ENCODE data around the gene RBFOX1. TPM values are rescaled to one million over a fixed set of nuclear protein-coding genes. Genes with fewer than 3 reads are reported as not detected.
"Not testable (repeated sequence)": the region's sequence is repeated elsewhere in the genome, so short reads cannot be mapped to it uniquely, and the experiment has no call there.

The RBFOX1 gene
- total RNA-seq, 2 experiments from 2014 or later, result not detected

DNA sequence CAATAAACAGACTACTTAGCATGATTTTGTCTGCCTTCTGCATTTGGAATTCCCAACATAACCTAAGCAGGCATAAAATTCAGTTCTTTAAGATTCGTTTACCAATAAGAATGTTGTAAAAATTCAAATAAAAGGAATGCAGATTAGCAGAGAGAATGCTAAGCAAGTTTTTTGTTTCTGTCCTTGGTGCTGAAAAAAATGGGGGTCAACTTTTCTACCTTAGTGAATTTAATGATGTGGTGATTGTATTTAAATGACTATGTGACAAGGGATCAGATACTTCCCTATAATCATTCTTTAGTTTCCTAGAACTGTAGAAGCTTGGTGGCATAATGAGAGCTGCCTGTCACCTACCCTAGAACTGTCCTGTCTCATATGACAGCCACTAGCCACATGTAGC, 159.5 kb downstream of the RBFOX1 start:
- Mint-ChIP-seq H3K4me3 (no peak overlapping the region), H3K9me3 (peaks cover 17% of the 10 kb centered on the region), H3K4me1 (no peaks in the 10 kb centered on the region), H3K27me3 (no peaks in the 10 kb centered on the region), H3K27ac (no peak overlapping the region), H3K36me3 (ENCODE audit: low read depth) (no peaks in the 10 kb centered on the region)
- CTCF ChIA-PET, result no interaction called here
- POLR2A ChIA-PET, result no interaction called here
- no peak for DNase-seq

DNA sequence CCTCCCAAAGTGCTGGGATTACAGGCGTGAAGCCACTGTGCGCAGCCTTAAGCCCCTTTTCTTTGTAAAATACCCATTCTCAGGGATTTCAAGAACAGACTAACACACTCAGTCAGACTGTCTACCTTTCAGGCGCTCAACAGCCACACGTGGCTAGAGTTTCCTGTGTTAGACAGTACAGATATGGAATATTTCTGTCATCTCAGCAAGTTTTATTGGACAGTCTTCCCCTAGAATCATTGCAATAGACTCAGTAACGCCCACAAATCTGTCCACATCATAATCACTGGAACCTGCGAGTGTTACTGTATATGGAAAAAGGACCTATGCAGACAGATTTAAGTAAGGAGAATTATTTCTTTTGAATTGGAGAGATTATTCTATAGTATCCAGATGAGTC, 160.5 kb downstream of the RBFOX1 start:
- Mint-ChIP-seq H3K27ac (no peak overlapping the region), H3K9me3 (peaks cover 14% of the 10 kb centered on the region), H3K4me3 (no peak overlapping the region), H3K27me3 (no peaks in the 10 kb centered on the region), H3K4me1 (no peaks in the 10 kb centered on the region), H3K36me3 (ENCODE audit: low read depth) (no peaks in the 10 kb centered on the region)
- DNase-seq, result no peak
- CTCF ChIA-PET, result interaction anchor here (0.6 kb wide), 1 partner anchor 35 kb away, joined by 3 read pairs; no protein-coding TSS in a partner anchor
- POLR2A ChIA-PET, result no interaction called here

DNA sequence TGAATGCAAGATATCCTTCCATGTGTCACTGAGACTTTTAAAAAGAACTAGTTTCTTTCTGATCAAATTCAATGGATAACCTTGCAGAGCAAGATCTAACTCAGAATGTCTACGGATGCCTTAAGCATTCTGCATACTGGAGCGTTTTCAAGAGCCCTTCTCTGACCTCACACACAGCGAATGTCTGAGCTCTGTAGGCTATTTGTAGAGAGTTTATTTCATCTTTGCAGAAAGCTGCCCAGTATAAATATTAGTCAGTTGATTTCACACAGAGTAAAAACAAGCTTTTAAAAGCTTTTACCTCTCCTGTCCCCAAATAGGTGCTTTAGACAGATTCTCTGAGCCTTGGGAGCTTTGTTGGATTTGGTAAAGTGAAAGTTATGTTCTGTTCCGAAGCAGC, 165.0 kb downstream of the RBFOX1 start:
- Mint-ChIP-seq H3K36me3 (ENCODE audit: low read depth) (no peaks in the 10 kb centered on the region), H3K4me1 (no peaks in the 10 kb centered on the region), H3K9me3 (peaks cover 16% of the 10 kb centered on the region), H3K27ac (no peak overlapping the region), H3K27me3 (no peaks in the 10 kb centered on the region), H3K4me3 (no peak overlapping the region)
- no peak for DNase-seq
- ChIA-PET POLR2A (no interaction called here), CTCF (no interaction called here)

DNA sequence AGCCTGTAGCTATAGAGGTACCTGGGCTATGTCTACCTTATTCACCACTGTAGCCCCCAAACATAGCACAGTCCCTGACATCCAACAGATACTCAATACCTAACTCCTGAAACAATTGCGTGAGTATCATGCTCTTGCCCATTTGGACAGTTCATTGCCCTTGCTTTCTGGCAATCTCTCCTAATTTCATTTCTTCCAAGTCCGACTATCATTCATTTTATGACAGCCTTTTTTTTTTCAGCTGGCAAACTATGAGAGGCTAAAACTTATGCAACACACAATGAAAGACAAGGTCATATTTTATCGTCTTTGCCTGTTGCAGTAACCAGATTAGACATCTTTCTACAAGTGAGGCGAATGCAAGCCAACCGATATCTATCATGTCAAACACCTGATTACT, 169.2 kb downstream of the RBFOX1 start:
- no peak for DNase-seq
- H3K36me3 Mint-ChIP-seq (ENCODE audit: low read depth), result no peaks in the 10 kb centered on the region
- ChIA-PET POLR2A (no interaction called here), CTCF (no interaction called here)
- H3K4me1 Mint-ChIP-seq, result no peaks in the 10 kb centered on the region
- no peak overlapping the region for H3K27ac Mint-ChIP-seq
- H3K27me3 Mint-ChIP-seq, result no peaks in the 10 kb centered on the region
- peaks cover 17% of the 10 kb centered on the region for H3K9me3 Mint-ChIP-seq
- H3K4me3 Mint-ChIP-seq, result no peak overlapping the region

DNA sequence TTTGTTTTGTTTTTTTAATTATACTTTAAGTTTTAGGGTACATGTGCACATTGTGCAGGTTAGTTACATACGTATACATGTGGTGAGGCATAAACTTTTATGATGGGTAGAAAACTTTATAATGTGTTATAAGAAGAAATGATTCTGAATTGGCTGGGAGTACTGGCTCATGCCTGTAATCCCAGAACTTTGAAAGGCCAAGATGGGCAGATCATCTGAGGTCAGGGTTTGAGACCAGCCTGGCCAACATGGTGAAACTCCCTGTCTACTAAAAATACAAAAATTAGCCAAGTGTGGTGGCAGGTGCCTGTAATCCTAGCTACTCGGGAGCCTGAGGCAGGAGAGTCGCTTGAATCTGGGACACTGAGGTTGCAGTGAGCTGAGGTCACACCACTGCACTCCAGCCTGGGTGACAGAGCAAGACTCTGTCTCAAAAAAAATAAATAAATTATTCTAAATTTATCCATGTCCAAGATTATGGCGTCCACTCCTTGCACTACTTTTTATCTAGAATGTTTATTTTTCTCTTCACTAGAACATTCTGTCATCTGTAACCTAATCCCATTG, 170.0 kb downstream of the RBFOX1 start:
- DNase-seq; H3K4me1 Mint-ChIP-seq; H3K4me3 Mint-ChIP-seq; CTCF ChIA-PET; POLR2A ChIA-PET; H3K27me3 Mint-ChIP-seq; H3K36me3 Mint-ChIP-seq (ENCODE audit: low read depth); H3K27ac Mint-ChIP-seq: not testable (repeated sequence)
- H3K9me3 Mint-ChIP-seq, result peaks cover 14% of the 10 kb centered on the region

DNA sequence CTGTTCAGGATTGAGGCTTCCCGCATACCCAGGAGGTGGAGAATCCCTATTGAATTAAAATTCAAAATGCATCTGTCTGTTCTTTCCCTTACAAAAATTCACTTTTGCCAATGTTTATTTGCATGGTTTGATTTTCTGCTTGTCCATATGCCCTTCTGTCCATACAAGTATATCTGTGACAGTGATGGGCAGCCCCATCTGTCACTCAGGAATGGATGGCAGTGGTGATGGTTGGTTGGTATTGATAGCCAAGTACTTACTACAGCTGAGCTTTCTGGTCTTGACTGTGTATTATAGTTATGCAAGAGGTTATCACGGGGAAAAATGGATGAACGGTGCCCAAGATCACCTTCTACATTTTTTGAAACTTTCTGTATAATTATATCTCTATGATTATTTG, 171.0 kb downstream of the RBFOX1 start:
- H3K4me1 Mint-ChIP-seq, result no peaks in the 10 kb centered on the region
- CTCF ChIA-PET, result no interaction called here
- no peak for DNase-seq
- H3K36me3 Mint-ChIP-seq (ENCODE audit: low read depth), result no peaks in the 10 kb centered on the region
- no peak overlapping the region for H3K27ac Mint-ChIP-seq
- H3K27me3 Mint-ChIP-seq, result no peaks in the 10 kb centered on the region
- H3K9me3 Mint-ChIP-seq, result peaks cover 14% of the 10 kb centered on the region
- H3K4me3 Mint-ChIP-seq, result no peak overlapping the region
- POLR2A ChIA-PET, result no interaction called here

DNA sequence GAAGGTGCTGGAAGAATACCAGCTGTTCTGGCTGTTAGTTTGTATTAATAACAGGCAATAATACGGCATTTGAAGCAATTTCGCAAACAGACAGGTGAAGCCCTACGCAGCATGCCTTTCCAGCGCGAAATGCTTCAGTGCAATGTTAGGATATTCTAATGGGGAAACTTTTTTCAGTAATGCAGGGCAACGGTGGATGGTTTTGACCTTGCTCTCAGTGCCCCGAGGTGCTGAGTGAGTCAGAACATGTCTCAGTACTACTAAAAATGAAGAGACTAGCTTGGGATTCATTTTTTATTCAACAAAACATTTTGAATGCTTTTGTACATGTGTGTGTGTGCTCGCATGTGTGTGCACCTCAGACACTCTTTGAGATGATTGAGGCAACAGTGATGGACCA, 172.2 kb downstream of the RBFOX1 start:
- Mint-ChIP-seq H3K27ac (no peak overlapping the region), H3K36me3 (ENCODE audit: low read depth) (no peaks in the 10 kb centered on the region), H3K4me1 (no peaks in the 10 kb centered on the region), H3K4me3 (no peak overlapping the region), H3K27me3 (no peaks in the 10 kb centered on the region), H3K9me3 (peaks cover 14% of the 10 kb centered on the region)
- no peak for DNase-seq
- ChIA-PET POLR2A (no interaction called here), CTCF (no interaction called here)

DNA sequence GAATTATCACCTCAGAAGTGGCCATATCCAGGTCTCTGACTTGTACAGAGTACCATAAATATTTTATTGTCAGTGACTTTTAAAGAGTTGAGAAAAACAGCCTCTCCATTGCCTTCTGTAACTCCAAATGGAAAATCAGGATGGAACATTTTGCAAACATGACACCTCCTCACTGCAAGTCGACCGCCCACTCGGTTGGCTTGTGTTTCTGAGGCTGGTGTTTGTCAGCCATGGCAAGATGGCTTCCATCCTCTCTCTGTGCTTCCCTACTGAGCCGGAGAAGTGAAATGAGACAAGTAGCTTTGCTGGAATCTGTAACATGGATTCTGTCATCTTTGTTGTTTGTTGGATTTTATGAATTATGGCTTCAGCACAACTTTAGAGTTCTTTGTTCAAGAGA, 172.8 kb downstream of the RBFOX1 start:
- CTCF ChIA-PET, result no interaction called here
- no peaks in the 10 kb centered on the region for H3K4me1 Mint-ChIP-seq
- H3K4me3 Mint-ChIP-seq, result no peak overlapping the region
- H3K9me3 Mint-ChIP-seq, result peaks cover 14% of the 10 kb centered on the region
- POLR2A ChIA-PET, result no interaction called here
- no peaks in the 10 kb centered on the region for H3K27me3 Mint-ChIP-seq
- no peaks in the 10 kb centered on the region for H3K36me3 Mint-ChIP-seq (ENCODE audit: low read depth)
- H3K27ac Mint-ChIP-seq, result no peak overlapping the region
- DNase-seq, result no peak

DNA sequence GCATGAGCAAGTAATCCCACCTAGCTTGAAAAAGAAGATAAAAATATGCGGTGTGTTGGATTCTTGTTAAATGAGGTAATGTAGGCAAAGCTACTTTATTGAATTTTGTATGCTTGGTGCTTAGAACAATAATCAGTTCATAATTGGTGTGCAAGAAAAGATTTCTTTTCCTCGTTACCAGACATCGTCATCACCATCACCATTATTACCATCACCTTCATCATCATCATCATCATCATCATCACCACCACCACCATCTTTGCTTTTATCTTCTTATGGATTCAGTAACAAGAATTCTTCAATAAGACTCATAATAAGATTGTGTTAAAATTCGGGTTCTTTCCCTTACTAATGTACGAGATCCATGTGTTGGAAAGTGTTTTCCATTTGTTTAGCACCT, 173.7 kb downstream of the RBFOX1 start:
- ChIA-PET POLR2A (no interaction called here), CTCF (no interaction called here)
- H3K4me3 Mint-ChIP-seq, result no peak overlapping the region
- H3K4me1 Mint-ChIP-seq, result no peaks in the 10 kb centered on the region
- DNase-seq, result no peak
- no peak overlapping the region for H3K27ac Mint-ChIP-seq
- H3K36me3 Mint-ChIP-seq (ENCODE audit: low read depth), result no peaks in the 10 kb centered on the region
- no peaks in the 10 kb centered on the region for H3K27me3 Mint-ChIP-seq
- peaks cover 8% of the 10 kb centered on the region for H3K9me3 Mint-ChIP-seq

DNA sequence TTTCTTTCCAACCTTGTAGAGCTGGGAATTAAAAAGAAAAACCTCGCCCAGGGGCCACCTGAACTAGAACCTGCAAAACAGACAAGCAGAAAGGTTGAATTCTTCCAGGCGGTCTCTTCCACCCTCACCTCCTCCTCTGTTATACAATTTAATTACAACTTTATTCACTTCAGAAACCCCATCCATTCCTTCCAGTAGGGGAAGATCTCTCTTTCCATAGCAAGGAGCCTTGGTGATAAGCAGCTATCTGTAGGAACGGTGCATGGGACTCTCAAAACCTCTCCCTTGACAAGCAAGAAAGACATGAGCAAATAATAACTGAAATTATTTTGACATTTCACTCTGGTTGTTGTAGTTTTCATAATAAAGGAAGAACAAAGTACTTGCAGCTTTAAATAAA, 176.0 kb downstream of the RBFOX1 start:
- Mint-ChIP-seq H3K36me3 (ENCODE audit: low read depth) (no peaks in the 10 kb centered on the region), H3K27ac (no peak overlapping the region), H3K4me1 (no peaks in the 10 kb centered on the region), H3K4me3 (no peak overlapping the region), H3K9me3 (peaks cover 1% of the 10 kb centered on the region), H3K27me3 (no peaks in the 10 kb centered on the region)
- ChIA-PET POLR2A (no interaction called here), CTCF (no interaction called here)
- no peak for DNase-seq

DNA sequence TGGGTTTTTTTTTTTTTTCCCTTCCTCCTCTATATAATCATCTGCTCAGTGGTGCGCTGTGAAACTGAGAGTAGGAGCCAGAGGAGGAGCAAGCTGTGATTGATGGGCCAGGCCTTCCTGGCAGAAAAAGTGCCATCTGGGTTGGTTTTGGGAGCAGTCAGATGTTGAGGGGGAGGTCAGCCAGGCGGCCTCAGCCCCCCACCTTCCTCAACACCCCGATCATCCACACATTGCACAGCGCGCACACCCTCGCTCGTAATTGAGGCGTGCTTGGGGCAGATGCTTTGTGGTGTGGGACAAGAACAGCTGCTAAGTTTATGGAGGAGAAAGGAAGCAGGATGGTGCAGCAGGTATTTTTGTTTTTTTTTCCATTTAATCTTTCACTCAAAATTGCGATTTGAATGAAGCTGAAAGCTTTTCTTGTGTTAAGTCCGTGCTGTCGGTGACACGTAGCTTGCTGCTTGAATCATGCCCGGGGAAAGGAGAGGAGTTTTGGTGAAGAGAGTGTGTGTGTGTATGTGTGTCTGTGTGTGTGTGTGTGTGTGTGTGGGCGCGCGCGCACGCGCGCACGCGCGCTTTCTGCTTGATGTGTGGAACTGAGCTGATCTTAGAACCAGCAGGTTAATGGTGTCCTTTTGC, 177.4 kb downstream of the RBFOX1 start:
- ChIA-PET CTCF (interaction anchor here (0.6 kb wide), 1 partner anchor 26 kb away, joined by 3 read pairs; no protein-coding TSS in a partner anchor), POLR2A (no interaction called here)
- no peaks in the 10 kb centered on the region for H3K4me1 Mint-ChIP-seq
- no peaks in the 10 kb centered on the region for H3K27me3 Mint-ChIP-seq
- H3K36me3 Mint-ChIP-seq (ENCODE audit: low read depth), result no peaks in the 10 kb centered on the region
- H3K4me3 Mint-ChIP-seq, result no peak overlapping the region
- H3K27ac Mint-ChIP-seq, result no peak overlapping the region
- DNase-seq, result no peak
- H3K9me3 Mint-ChIP-seq, result peaks cover 3% of the 10 kb centered on the region

DNA sequence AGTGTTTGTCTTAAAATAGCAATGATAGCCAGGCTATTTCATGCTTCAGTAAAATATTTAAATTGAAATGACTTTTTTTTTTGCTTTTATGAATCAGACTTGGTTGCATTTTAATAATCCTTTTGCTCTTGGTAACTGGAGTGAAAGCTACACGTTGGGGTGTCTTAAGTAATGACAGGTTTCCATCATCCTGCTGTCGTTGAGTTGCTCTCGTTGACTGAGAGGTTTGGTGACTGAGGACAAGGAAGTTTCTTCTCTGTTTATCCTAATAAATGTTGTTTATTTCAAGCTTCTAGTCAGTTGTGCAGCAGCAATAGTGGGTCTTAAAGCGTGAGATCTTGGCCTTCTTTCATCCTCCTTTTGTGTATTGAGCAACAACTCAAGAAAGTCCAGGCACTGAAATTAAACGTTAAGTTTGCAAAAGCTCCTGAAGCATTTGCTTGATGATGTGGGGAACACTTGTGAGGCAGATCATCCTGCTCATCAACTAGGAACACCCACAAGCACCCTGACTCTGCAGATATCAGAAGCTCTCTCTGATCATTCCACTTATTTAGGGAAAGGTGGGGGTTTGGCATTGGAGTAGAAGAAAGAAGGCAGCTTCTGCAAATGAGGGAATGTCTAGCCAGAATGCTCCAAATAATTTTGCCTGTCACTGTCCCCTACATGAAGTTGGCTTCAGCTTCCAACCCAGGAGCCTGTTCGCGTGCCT, 179.1 kb downstream of the RBFOX1 start:
- no peak overlapping the region for H3K27ac Mint-ChIP-seq
- DNase-seq, result no peak
- ChIA-PET CTCF (no interaction called here), POLR2A (no interaction called here)
- H3K4me3 Mint-ChIP-seq, result no peak overlapping the region
- no peaks in the 10 kb centered on the region for H3K36me3 Mint-ChIP-seq (ENCODE audit: low read depth)
- H3K9me3 Mint-ChIP-seq, result peaks cover 3% of the 10 kb centered on the region
- no peaks in the 10 kb centered on the region for H3K27me3 Mint-ChIP-seq
- H3K4me1 Mint-ChIP-seq, result no peaks in the 10 kb centered on the region

DNA sequence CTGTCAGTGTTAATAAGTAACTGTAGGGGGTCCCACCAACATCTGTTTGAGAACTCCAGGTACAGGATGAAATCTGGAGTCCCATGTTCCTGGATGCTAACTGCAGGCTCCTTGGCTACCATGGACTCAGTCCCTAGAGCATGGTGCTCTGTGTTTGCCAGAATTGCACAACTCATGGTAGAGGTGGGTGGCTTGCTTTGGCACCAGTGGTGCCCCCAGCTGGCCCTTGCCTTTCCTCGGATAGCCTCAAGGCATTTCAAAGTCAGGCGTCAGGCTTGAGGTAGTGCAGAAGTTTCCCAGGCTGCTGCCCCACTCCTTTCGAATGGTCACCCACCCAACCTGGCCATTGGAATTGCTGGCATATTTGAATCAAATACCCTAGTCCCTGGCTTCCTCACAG, 179.9 kb downstream of the RBFOX1 start:
- CTCF ChIA-PET, result no interaction called here
- POLR2A ChIA-PET, result no interaction called here
- Mint-ChIP-seq H3K9me3 (peaks cover 3% of the 10 kb centered on the region), H3K4me3 (no peak overlapping the region), H3K27me3 (no peaks in the 10 kb centered on the region), H3K4me1 (no peaks in the 10 kb centered on the region), H3K36me3 (ENCODE audit: low read depth) (no peaks in the 10 kb centered on the region), H3K27ac (no peak overlapping the region)
- no peak for DNase-seq

DNA sequence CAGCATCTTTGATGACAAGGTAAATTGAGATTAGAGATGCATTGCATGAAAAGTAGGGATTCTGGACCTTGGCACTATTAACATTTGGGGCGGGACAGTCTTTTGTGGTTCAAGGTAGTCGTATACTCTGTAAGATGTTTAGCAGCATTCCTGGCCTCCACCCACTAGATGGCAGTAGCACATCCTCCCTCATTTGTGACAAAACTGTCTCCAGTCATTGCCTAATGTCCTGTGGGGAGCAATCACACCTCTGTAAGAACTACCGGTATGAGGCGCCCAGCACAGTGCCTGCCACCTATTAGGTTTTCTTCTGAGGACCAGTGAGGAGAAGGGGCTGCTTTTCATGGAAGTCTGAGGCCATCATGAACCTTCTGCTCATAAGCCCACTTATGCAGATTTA, 180.8 kb downstream of the RBFOX1 start:
- no peaks in the 10 kb centered on the region for H3K4me1 Mint-ChIP-seq
- H3K36me3 Mint-ChIP-seq (ENCODE audit: low read depth), result no peaks in the 10 kb centered on the region
- ChIA-PET POLR2A (no interaction called here), CTCF (no interaction called here)
- no peak for DNase-seq
- H3K27me3 Mint-ChIP-seq, result no peaks in the 10 kb centered on the region
- no peak overlapping the region for H3K27ac Mint-ChIP-seq
- no peak overlapping the region for H3K4me3 Mint-ChIP-seq
- peaks cover 8% of the 10 kb centered on the region for H3K9me3 Mint-ChIP-seq
